Esophagus squamous epithelium (tissue), 5 donors: ENCODE results near the gene HVCN1. TPM values are rescaled to one million over a fixed set of nuclear protein-coding genes. Genes with fewer than 3 reads are reported as not detected.

Source experiments
- DNase-seq: peaks from one replicate; lab custom pipeline; 2025; lab: John Stamatoyannopoulos, UW
- H3K27ac ChIP-seq, 4 donors: fragments of 200-600 bp; sonication (generic); one replicate each; pipeline ENCODE4 v1.5.1; 2016 to 2019; ENCODE audit warnings: mild to moderate bottlenecking in 1 of 4
- H3K27me3 ChIP-seq, 4 donors: fragments of 200-600 bp; sonication (generic); 1 replicate in 3 of 4; 2 replicates in 1 of 4; pipeline versions ENCODE4 v1.5.1 to v1.6.0; 2017 to 2021; ENCODE audit warnings: antibody characterized with exemption in 1 of 4
- H3K36me3 ChIP-seq, 3 donors: fragments of 200-600 bp; sonication (generic); one replicate each; pipeline ENCODE4 v1.5.1; 2016 to 2019
- H3K4me1 ChIP-seq, 3 donors: fragments of 200-600 bp; sonication (generic); one replicate each; pipeline ENCODE4 v1.5.1; 2017 to 2019
- H3K4me3 ChIP-seq, 4 donors: fragments of 200-600 bp; sonication (generic); 1 replicate in 3 of 4; 2 replicates in 1 of 4; pipeline ENCODE4 v1.5.1; 2016 to 2019; ENCODE audit warnings: mild to moderate bottlenecking in 2 of 4, moderate library complexity in 1 of 4
- H3K9me3 ChIP-seq, 3 donors: fragments of 200-600 bp; sonication (generic); one replicate each; pipeline ENCODE4 v1.5.1; 2016 to 2019
- POLR2A ChIP-seq, 4 donors: fragments of 450-650 bp; IDR thresholded peaks; one replicate each; pipeline ENCODE4 v1.6.1; 2017; ENCODE audit warnings: antibody characterized with exemption in 4 of 4, mild to moderate bottlenecking in 4 of 4, moderate library complexity in 3 of 4
- WGBS, 2 donors: methylation state at CpG; one replicate each; pipeline ENCODE4 v1.1.5; 2018; 5-methylcytosine and 5-hydroxymethylcytosine counted together
- intact Hi-C: fragments of 100-400 bp; cut with DNase I; formaldehyde crosslinking; loops from one replicate; pipeline ENCODE4 v1.15.0; 2022
- total RNA-seq, 4 donors: library from RNA; depleted of rRNA; stranded (reverse); fragments of >200 nt; gene quantifications; one replicate each; pipeline ENCODE4 v1.1.0, GENCODE V29; 2016
- TF ChIP-seq, protein P1 (sequence below), 6 experiments: fragments of 450-650 bp in 4 of 6; fragments of 200-600 bp in 2 of 6; sonication (generic) in 2 of 6; IDR thresholded peaks; one replicate each; pipeline ENCODE4 v1.5.1; 2016 to 2019; ENCODE audit warnings: antibody characterized with exemption in 6 of 6, mild to moderate bottlenecking in 4 of 6, moderate library complexity in 4 of 6
- donor health status: DM: yes; HTN: yes; CAD: no.

HVCN1 gene
- total RNA-seq, 4 donors from 2014 or later: 1.0 to 5.7 (median 1.7) TPM

DNA sequence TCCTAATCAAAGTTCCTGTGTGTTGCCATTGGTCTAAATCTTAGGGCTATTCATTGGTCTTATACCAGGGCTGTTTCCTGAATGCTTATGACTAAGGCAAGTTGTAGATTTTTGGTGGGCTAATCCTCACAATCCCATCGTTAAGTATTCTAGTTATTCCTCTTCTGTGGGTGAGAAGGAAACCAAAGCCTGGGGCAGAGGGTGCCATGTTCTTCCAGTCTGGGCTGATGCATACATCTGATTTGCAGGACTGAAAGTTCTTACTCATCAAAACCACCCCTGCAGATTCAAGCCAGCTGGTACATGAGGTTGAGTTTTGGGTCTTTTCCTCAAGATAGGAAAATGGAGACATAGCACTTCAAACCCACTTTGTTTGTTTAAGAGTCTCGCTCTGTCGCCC, 28.1 kb upstream of the HVCN1 start:
- intact Hi-C loops: no loop called here
- H3K4me1 ChIP-seq: no peaks in the 10 kb centered on the region
- no peaks in the 10 kb centered on the region for H3K27me3 ChIP-seq
- no peak overlapping the region for H3K27ac ChIP-seq
- H3K4me3 ChIP-seq: no peak overlapping the region
- 83 to 88% methylated on average over 3 of the region's 3 CpGs for WGBS, 2 donors
- TF ChIP-seq, protein P1, sequence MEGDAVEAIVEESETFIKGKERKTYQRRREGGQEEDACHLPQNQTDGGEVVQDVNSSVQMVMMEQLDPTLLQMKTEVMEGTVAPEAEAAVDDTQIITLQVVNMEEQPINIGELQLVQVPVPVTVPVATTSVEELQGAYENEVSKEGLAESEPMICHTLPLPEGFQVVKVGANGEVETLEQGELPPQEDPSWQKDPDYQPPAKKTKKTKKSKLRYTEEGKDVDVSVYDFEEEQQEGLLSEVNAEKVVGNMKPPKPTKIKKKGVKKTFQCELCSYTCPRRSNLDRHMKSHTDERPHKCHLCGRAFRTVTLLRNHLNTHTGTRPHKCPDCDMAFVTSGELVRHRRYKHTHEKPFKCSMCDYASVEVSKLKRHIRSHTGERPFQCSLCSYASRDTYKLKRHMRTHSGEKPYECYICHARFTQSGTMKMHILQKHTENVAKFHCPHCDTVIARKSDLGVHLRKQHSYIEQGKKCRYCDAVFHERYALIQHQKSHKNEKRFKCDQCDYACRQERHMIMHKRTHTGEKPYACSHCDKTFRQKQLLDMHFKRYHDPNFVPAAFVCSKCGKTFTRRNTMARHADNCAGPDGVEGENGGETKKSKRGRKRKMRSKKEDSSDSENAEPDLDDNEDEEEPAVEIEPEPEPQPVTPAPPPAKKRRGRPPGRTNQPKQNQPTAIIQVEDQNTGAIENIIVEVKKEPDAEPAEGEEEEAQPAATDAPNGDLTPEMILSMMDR (IDR thresholded peaks at IDR 0.05): no peak
- TF ChIP-seq POLR2A (IDR thresholded peaks at IDR 0.05): no peak
- no peak for DNase-seq
- no peaks in the 10 kb centered on the region for H3K9me3 ChIP-seq
- peaks cover 4 to 55% (median 30%) of the 10 kb centered on the region in 3 donors for H3K36me3 ChIP-seq

DNA sequence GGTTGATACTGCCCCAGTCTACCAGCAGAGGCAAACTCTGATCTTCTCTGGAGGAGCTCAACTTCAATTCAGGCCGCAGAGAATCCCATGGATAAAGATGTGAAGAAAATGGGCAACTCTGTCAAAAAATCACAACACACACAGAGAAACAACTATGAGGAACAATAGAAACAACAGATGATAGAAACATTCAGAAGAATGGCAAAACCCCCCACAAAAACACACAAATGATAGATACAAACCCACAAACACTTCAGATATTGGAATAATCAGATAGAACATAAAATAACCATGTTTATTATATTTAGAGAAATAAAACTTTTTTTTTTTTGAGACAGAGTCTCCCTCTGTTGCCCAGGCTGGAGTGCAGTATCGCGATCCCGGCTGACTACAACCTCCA, 20.0 kb upstream of the HVCN1 start:
- Histone ChIP-seq H3K4me3 (no peak overlapping the region), H3K4me1 (no peaks in the 10 kb centered on the region), H3K9me3 (no peaks in the 10 kb centered on the region), H3K27me3 (no peaks in the 10 kb centered on the region), H3K27ac (no peak overlapping the region), H3K36me3 (peaks cover 0 to 6% (median 0%) of the 10 kb centered on the region in 3 donors)
- intact Hi-C loops: no loop called here
- DNase-seq: no peak
- 95 to 97% methylated on average over 4 of the region's 4 CpGs for WGBS, 2 donors
- no peak for TF ChIP-seq POLR2A (IDR thresholded peaks at IDR 0.05)
- TF ChIP-seq, protein P1 (IDR thresholded peaks at IDR 0.05): no peak

DNA sequence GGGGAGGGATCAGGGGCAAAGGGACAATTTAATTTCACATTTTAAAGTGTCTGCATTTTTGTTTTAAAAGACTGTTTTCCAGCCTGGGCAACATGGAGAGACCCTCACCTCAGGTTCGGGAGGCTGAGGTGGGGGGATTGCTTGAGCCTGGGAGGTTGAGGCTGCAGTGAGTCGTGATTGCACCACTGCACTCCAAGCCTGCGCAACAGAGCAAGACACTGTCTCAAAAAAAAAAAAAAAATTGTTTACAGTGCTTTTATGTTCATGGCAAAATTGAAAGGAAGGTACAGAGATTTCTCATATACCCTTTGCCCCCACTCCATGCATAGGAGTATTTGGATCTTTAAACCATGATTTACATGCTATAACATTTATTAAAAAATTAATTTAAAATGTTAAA, 16.4 kb upstream of the HVCN1 start:
- no peak overlapping the region for H3K4me3 ChIP-seq
- TF ChIP-seq, protein P1 (IDR thresholded peaks at IDR 0.05): no peak
- no peak for TF ChIP-seq POLR2A (IDR thresholded peaks at IDR 0.05)
- intact Hi-C loops: no loop called here
- no peak for DNase-seq
- H3K27me3 ChIP-seq: no peaks in the 10 kb centered on the region
- H3K36me3 ChIP-seq: no peaks in the 10 kb centered on the region
- H3K9me3 ChIP-seq: no peaks in the 10 kb centered on the region
- no peak overlapping the region for H3K27ac ChIP-seq
- no peaks in the 10 kb centered on the region for H3K4me1 ChIP-seq
- 43 to 47% methylated on average over 3 of the region's 3 CpGs for WGBS, 2 donors

DNA sequence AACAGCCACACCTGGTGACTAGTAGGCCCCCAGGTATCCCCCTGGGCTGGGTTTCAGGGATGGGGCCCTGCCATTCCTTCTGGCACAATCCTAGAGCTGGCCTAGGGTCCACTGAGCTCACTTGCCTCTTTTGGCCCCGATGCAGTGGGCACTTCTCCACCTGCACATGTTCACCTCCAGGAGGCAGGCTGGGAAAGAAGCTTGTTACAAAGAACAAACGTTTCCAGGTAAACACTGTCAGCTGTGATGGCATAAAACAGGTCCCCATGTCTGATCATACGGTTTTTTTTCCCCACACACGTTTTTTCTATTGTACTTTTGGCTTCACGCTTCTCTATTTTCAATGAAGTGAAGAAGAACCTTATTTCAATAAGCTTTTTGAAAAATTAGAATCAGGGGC, 15.8 kb upstream of the HVCN1 start:
- intact Hi-C loops: no loop called here
- Histone ChIP-seq H3K4me1 (no peaks in the 10 kb centered on the region), H3K36me3 (no peaks in the 10 kb centered on the region), H3K27me3 (no peaks in the 10 kb centered on the region), H3K27ac (no peak overlapping the region), H3K4me3 (no peak overlapping the region), H3K9me3 (no peaks in the 10 kb centered on the region)
- TF ChIP-seq POLR2A (IDR thresholded peaks at IDR 0.05): no peak
- TF ChIP-seq, protein P1 (IDR thresholded peaks at IDR 0.05): peak in 4 of 6 experiments; percentile 10 to 39 (median 24)
- DNase-seq: no peak
- WGBS, 2 donors: 25 to 27% methylated on average over 4 to 5 of the region's 5 CpGs

DNA sequence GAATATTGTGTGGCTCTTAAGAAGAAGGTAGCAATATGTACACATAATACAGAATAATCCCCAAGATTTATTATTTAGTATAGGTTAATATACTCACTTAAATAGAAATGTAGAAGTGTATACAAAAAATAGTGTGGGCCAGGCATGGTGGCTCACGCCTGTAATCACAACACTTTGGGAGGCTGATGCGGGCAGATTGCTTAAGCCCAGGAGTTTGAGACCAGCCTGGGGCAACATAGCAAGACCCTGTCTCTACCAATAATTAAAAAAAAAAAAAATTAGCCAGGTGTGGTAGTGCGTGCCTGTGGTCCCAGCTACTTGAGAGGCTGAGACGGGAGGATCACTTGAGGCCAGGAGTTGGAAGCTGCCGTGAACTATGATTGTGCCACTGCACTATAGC, 15.3 kb upstream of the HVCN1 start:
- intact Hi-C loops: no loop called here
- H3K36me3 ChIP-seq: no peaks in the 10 kb centered on the region
- TF ChIP-seq POLR2A (IDR thresholded peaks at IDR 0.05): no peak
- TF ChIP-seq, protein P1 (IDR thresholded peaks at IDR 0.05): no peak
- DNase-seq: no peak
- H3K4me3 ChIP-seq: no peak overlapping the region
- no peaks in the 10 kb centered on the region for H3K9me3 ChIP-seq
- H3K27ac ChIP-seq: no peak overlapping the region
- peaks cover 0 to under 1% (median 0%) of the 10 kb centered on the region in 3 donors for H3K4me1 ChIP-seq
- WGBS, 2 donors: 94% methylated on average over 5 of the region's 5 CpGs
- H3K27me3 ChIP-seq: no peaks in the 10 kb centered on the region
